Left colon (tissue), 2 donors: ENCODE data around the gene CCDC34. TPM values are rescaled to one million over a fixed set of nuclear protein-coding genes. Genes with fewer than 3 reads are reported as not detected.

ENCODE experiments used
- ATAC-seq: fragments of 200-7000 bp; cut with Tn5 transposase; one replicate; pipeline ENCODE4 v1.9.1; 2020; ENCODE audit warnings: mild to moderate bottlenecking, moderate library complexity
- DNase-seq, 2 donors: peaks; one replicate each; pipeline ENCODE4 v3.0.0-alpha.2; 2020
- intact Hi-C, 2 donors: fragments of 100-400 bp; cut with DNase I in 1 of 2; cut with micrococcal nuclease in 1 of 2; formaldehyde crosslinking; loops; one replicate each; pipeline versions ENCODE4 v1.11.2 to v1.14.0; 2022; cut with DNase I, micrococcal nuclease
- total RNA-seq, 2 donors: library from RNA; stranded (reverse); fragmentation: NEBNext Ultra II Directional; extraction: Animal tissue kit (Norgen Biotek cat#: 25700); gene quantifications; one replicate each; pipeline ENCODE4 v1.2.1, GENCODE V29; 2021
- donor health status: DM: no; HTN: no; CAD: no.
- donor health status: DM: yes; HTN: yes; CAD: no.

The CCDC34 gene
- total RNA-seq, 2 donors from 2014 or later = 7.7 to 9.2 TPM

- intact Hi-C loops = loop anchor here in 1 of 2 donors (10.0 kb wide), 1 partner anchor 59 kb away; no protein-coding TSS in a partner anchor
- DNase-seq (peak; percentile 44 to 68), ATAC-seq (peak; percentile 91)
Measured at GRCh38 chr11:27395556-27396258, 32.7 kb upstream of the CCDC34 start.

DNA sequence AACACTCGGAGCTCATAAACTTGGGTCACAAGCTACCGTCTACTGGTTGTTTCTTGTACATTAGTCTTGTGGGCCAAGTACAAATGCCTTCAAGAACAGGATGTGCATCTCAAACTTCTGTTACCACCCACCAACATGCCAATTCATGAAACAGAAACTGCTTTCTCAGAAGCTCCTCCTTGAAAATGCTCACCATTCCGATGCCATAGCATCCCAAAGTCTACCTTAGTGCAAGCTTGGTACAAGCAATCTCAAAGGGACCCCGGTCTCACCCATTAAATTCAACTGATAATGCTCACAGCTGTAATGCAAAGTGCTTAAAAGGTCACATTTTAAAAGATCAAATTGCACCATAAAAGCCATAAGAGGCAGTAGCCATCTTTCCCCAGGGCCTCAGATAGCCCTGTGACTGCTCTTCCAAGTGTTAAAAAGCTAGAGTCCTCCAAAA lies 31.8 kb upstream of the CCDC34 start:
- DNase-seq = no peak
- intact Hi-C loops = loop anchor here in 1 of 2 donors (10.0 kb wide), 1 partner anchor 60 kb away; no protein-coding TSS in a partner anchor
- no peak for ATAC-seq

- DNase-seq (no peak), ATAC-seq (no peak)
- intact Hi-C loops = loop anchor here in 1 of 2 donors (10.0 kb wide), 1 partner anchor 62 kb away; no protein-coding TSS in a partner anchor
Measured at GRCh38 chr11:27392278-27393114, 29.5 kb upstream of the CCDC34 start.

DNA sequence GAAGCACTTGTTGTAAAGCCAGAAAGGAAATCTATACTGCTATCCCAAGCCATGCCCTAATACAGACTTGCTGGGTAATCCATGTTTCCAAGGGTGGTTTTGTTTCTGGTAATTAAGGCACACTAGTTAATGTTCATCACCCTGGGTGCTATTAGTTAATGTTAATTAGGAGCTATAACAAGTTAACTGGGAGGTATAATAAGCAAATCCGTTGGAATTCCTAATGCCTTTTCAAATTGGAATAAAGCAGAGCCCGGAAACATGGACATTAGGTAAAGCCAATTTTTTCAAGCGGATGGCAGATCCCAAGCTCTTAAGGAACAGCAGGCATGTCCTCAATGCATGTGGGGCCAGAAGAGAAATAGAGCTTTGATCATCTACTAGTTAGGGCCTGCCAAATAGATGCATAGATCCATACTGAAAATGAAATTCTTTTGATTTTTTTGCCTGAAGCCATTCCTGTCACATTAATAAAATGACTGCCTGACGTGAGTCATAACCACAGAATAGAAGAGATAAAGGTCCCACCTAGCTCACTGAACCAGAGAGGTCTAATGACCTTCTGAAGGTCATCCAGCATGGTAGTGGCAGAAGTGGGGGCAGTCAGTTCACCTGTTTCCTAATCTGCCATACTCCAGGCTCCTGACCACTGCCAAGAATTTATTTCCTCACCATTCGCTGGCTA lies 28.5 kb upstream of the CCDC34 start:
- intact Hi-C loops = loop anchor here in 1 of 2 donors (10.0 kb wide), 1 partner anchor 63 kb away; no protein-coding TSS in a partner anchor
- ATAC-seq (no peak), DNase-seq (no peak)

DNA sequence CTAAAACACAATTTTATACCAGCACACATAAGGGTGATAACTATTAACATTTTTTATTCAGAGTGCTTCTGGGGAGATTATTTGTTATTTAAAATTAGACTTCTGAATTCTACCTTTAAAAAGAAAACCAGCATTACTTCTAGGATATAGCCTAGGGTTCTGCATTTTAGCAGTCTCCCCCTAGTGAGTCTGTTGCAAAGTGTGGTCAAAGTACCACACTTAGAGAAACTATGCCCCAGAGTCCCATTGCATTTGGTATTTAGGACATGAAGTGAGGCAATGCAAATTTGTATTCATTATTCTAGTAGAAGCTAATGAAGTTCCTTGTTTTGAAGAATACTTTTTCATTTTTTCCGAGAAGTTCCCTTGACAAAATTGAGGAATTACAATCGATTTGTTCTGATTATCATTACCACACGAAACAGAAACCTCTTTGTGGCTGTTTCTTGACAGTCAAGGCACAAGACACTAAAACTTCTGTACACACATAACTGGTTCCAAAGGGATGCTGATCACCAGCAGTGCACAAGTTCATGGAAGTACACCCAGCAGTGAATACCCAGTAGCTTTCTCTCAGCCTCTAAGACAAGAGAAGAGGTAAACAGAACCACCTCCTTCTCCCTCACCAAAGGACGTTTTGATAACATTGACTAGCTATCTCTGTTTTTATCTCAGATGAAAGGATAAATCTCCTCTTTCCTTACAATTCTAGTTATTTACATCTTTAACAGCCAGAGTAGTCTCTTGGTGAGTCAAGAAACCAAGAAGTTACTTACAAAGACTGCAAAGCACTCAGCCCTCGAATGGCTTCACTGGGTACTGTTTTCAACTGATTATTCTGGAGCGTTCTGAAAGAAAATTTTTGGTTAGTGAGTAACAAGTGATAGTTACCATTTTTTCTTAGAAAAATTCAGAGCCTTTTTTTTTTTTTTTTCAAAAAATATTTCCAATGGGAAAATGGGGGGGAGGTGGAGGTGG lies 27.6 kb upstream of the CCDC34 start:
- ATAC-seq (no peak), DNase-seq (no peak)
- intact Hi-C loops = loop anchor here in 1 of 2 donors (10.0 kb wide), 1 partner anchor 64 kb away; no protein-coding TSS in a partner anchor

GRCh38 chr11:27388869-27389268 lies 25.9 kb upstream of the CCDC34 start:
- ATAC-seq = peak; percentile 82
- intact Hi-C loops = no loop called here
- no peak for DNase-seq

DNA sequence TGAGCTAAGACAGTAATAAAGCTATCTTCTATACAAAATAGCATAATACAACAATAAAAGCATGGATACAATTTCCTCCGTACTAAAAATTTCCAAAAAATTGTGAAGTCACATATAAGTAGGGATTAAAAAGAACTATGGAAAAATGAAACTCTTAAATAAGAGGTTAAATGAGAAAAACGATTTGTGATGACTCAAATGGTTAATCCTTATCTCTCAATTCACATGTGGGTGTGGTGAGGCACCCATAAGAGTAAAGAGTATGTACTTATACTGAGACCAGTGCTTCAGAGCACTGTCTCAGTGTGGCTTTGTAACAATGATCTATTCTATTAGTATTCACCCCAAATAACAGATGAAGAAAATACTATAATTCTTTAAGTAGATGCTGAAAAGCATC lies 25.0 kb upstream of the CCDC34 start:
- ATAC-seq = peak; percentile 63
- intact Hi-C loops = no loop called here

DNA sequence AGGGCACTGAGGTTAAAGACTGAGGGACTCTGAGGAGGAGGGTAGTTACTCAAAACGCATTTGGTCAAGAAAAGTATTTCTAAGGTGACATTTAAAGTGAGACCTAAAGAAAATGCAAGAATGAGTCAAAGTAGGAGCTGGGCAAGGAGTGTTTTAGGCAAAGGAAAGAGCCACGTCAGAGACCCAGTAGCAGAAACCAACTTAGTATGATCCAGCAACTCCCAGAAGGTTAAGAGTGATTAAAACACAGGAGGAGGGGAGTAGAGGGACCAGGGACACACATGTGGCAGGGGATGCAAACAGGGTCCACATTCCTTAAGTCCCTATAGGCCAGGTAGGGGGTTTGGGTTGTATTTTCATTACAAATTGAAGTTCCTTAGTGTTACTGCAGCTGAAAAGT lies 24.3 kb upstream of the CCDC34 start:
- no peak for ATAC-seq
- no peak for DNase-seq
- intact Hi-C loops = no loop called here

More for the DNA sequence above, 25.0 kb upstream of the CCDC34 start:
- DNase-seq = no peak

DNA sequence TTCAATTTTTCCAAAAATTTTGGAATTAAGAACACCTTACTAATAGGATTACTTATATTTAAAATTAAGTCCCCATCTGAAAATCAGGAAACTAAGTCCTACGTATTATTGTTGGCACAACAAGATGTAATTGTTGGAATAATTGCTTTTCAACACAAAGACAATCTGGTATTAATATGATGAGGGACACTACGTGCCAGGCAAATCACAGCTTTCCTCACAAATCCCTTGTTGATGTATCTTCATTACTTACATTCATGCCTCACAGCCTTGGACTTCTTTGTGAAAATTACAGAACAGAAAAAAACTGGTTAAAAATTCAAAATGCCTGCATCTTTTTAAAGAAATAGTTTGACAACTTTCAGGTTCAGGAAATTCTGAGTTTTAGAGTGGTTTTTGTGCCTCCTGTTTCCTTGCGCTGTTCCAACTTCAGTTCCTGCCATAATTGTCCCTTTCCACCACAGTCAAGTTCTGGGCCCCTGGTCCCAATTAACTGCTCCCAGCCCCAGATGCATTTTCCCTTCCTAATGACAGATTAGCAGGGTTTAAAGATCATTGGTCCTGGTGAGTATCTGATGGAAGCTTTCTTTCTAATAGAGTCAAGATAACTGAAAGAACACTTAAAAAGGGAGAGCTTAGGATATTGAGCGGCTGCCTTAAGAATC lies 23.3 kb upstream of the CCDC34 start:
- ATAC-seq = no peak
- no peak for DNase-seq
- intact Hi-C loops = no loop called here

DNA sequence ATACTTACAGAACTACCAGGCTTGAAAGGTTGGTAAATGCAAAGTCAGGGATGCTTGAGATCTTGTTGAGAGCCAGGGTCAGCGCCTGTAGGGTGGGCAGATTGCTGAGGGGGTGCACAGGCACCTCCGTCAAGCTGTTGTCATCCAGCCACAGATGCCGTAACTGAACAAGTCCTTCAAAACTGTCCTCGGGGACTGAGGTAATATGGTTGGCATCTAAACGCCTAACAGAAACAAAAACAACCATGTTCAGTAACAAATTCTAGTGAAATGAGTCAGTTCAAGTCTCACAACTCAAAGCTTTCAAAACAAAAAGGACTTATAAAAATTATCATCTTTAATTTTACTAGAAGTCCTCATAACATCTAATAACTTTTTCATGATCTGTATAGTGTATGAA lies 22.2 kb upstream of the CCDC34 start:
- ATAC-seq = no peak
- intact Hi-C loops = no loop called here
- DNase-seq = no peak

DNA sequence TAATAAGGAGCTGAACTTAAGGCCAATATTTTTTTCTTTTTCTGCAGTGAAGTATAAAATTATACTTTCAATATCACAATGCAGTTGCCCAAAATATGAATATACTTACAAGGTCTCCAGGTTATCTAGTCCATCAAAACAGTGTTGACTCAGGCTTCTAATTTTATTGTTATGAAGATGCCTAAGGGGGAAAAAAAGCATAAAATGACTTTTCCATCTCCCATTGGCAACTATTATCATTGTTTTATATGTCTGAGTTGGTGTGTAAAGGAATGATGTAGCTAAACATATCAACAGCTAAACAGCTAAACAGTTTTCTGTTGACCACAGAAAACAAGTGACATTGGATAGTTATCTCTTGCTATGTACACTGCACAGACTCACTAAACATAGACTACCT lies 21.2 kb upstream of the CCDC34 start:
- no peak for ATAC-seq
- intact Hi-C loops = no loop called here
- DNase-seq = no peak

- no peak for ATAC-seq
- intact Hi-C loops = no loop called here
- no peak for DNase-seq
Measured at GRCh38 chr11:27383645-27384044, 20.6 kb upstream of the CCDC34 start.

DNA sequence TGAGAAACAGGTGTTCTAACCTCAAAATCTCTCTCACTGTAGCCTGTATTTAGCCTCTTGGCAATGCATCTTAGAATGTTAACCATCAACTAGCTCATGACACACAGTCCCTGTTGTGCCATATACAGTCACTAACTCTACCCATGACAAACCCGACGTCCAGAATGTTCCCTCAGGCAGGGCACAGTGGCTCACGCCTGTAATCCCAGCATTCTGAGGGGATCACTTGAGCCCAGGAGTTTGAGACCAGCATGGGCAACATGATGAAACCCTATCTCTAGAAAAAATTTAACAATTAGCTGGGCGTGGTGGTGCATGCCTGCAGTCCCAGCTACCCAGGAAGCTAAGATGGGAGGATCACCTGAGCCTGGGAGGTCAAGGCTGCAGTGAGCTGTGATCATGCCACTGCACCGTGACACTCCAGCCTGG lies 18.2 kb upstream of the CCDC34 start:
- no peak for DNase-seq
- ATAC-seq = peak; percentile 53

GRCh38 chr11:27380771-27381170 lies 17.8 kb upstream of the CCDC34 start:
- intact Hi-C loops = no loop called here
- no peak for ATAC-seq
- DNase-seq = no peak

More for the DNA sequence above, 18.2 kb upstream of the CCDC34 start:
- intact Hi-C loops = no loop called here

GRCh38 chr11:27379449-27379848 lies 16.4 kb upstream of the CCDC34 start:
- DNase-seq (no peak), ATAC-seq (no peak)
- intact Hi-C loops = no loop called here

GRCh38 chr11:27375370-27375769 lies 12.4 kb upstream of the CCDC34 start:
- DNase-seq (no peak), ATAC-seq (peak; percentile 12)
- intact Hi-C loops = no loop called here

DNA sequence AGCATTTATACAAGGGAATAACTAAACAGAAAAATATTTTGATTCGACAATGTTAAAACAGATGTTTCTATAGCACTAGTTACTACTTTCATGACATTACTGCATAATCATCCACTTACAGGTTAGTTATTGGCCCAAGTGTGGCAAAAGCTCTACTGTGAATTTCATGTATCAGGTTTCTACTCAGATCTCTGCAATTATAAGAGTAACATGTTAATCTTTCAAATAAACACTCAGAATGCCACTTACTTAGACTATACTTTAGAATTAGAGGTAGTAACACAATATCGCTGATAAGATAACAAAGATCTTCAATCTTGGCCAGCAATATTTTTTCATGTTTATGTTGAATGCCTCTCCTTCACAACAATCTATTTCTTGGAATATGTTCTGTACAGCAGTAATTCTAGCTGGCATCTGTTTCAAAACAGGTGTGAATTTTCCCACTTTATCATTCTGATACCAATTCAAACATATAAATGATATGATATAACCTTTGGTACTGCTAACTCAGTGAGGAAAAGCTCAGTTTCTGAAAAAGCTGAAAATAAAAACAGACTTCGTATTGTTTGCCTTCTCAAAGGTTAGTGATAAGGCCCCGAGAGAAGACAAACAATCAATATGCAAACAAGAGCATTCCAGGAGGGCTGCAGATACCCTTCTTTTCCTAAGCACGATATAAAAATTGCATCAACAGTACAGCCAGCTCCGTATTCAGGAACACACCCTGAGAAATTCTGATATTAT lies 11.0 kb upstream of the CCDC34 start:
- no peak for DNase-seq
- peak; percentile 53 for ATAC-seq
- intact Hi-C loops = no loop called here
